Calu3 (cell line): Measurements from ENCODE around the gene NPM1. TPM values are rescaled to one million over a fixed set of nuclear protein-coding genes. Genes with fewer than 3 reads are reported as not detected.
A peak's percentile ranks its signal among the peaks of the same experiment; 100 is the strongest.
"Not testable (repeated sequence)": the region's sequence is repeated elsewhere in the genome, so short reads cannot be mapped to it uniquely, and the experiment has no call there.

Source experiments
- BruUV-seq: library from RNA; stranded (reverse); fragments of 400-500 nt; replicated peaks from 2 replicates; lab custom pipeline; 2021; lab: Mats Ljungman, UMichigan
- CTCF ChIA-PET: fragments of 300-600 bp; sonication (Branson Sonifier 250); formaldehyde crosslinking; loops from one replicate; lab custom pipeline; 2022; ENCODE audit warnings: antibody characterized with exemption; lab: Charles Lee
- DNase-seq: peaks from one replicate; pipeline ENCODE4 v3.0.0; 2022
- H3K27ac Mint-ChIP-seq: one replicate; pipeline ENCODE4 v1.8.0; 2022; ENCODE audit warnings: mixed read lengths; ENCODE audit not compliant: unreplicated experiment
- H3K27me3 Mint-ChIP-seq: one replicate; pipeline ENCODE4 v1.8.0; 2022; ENCODE audit warnings: mixed read lengths; ENCODE audit not compliant: unreplicated experiment
- H3K36me3 Mint-ChIP-seq: one replicate; pipeline ENCODE4 v1.8.0; 2022; ENCODE audit warnings: mild to moderate bottlenecking, moderate library complexity, mixed read lengths; ENCODE audit not compliant: insufficient read depth, unreplicated experiment
- H3K4me1 Mint-ChIP-seq: one replicate; pipeline ENCODE4 v1.8.0; 2022; ENCODE audit warnings: mild to moderate bottlenecking, low read depth, mixed read lengths; ENCODE audit not compliant: unreplicated experiment
- H3K4me3 Mint-ChIP-seq: one replicate; pipeline ENCODE4 v1.8.0; 2022; ENCODE audit warnings: mild to moderate bottlenecking, low read depth, moderate library complexity, mixed read lengths; ENCODE audit not compliant: unreplicated experiment
- H3K9me3 Mint-ChIP-seq: one replicate; pipeline ENCODE4 v1.8.0; 2022; ENCODE audit warnings: low read depth, mixed read lengths; ENCODE audit not compliant: unreplicated experiment
- CTCF ChIP-seq: fragments of 200-600 bp; IDR thresholded peaks from one replicate; pipeline ENCODE4 v1.8.0; 2022; ENCODE audit warnings: antibody characterized with exemption; ENCODE audit not compliant: unreplicated experiment
- intact Hi-C: fragments of 100-400 bp; cut with micrococcal nuclease; formaldehyde crosslinking; loops from one replicate; pipeline ENCODE4 v1.10.0; 2022; ENCODE audit not compliant: unreplicated experiment
- total RNA-seq: library from RNA; stranded (reverse); gene quantifications from 2 replicates; pipeline ENCODE4 v1.2.3, GENCODE V29; 2022

The NPM1 gene
- total RNA-seq, 1 experiment from 2014 or later = 1,863 TPM

GRCh38 chr5:171401167-171401947, 13.7 kb downstream of the NPM1 start:
- Mint-ChIP-seq H3K27ac (peak overlapping the region; percentile 39), H3K4me3 (peak overlapping the region; percentile 17), H3K27me3 (no peaks in the 10 kb centered on the region), H3K4me1 (peaks cover 45% of the 10 kb centered on the region), H3K9me3 (no peaks in the 10 kb centered on the region), H3K36me3 (peaks cover 81% of the 10 kb centered on the region)
- BruUV-seq = no TSS peak
- DNase-seq = no peak
- TF ChIP-seq CTCF = no peak
- CTCF ChIA-PET = interaction anchor here (0.7 kb wide), 1 partner anchor 346 kb away, joined by 6 read pairs; no protein-coding TSS in a partner anchor
- intact Hi-C loops = no loop called here

- CTCF ChIA-PET, BruUV-seq, H3K4me3 Mint-ChIP-seq, H3K9me3 Mint-ChIP-seq, H3K27me3 Mint-ChIP-seq, DNase-seq, intact Hi-C loops, H3K27ac Mint-ChIP-seq: not testable (repeated sequence)
- Mint-ChIP-seq H3K4me1 (peaks cover 50% of the 10 kb centered on the region), H3K36me3 (peaks cover 81% of the 10 kb centered on the region)
Observed at GRCh38 chr5:171402751-171403150, 15.1 kb downstream of the NPM1 start.

- peaks cover 44% of the 10 kb centered on the region for H3K4me1 Mint-ChIP-seq
- BruUV-seq = TSS peak; percentile 2
- no peak for DNase-seq
- CTCF ChIA-PET = interaction anchor here (0.5 to 1.5 kb wide), 4 partner anchors 13 to 777 kb away, joined by 3 to 4 read pairs (median 4); no protein-coding TSS in a partner anchor
- no peaks in the 10 kb centered on the region for H3K9me3 Mint-ChIP-seq
- TF ChIP-seq CTCF = no peak
- H3K36me3 Mint-ChIP-seq = peaks cover 81% of the 10 kb centered on the region
- peak overlapping the region; percentile 50 for H3K27ac Mint-ChIP-seq
- intact Hi-C loops = no loop called here
- no peaks in the 10 kb centered on the region for H3K27me3 Mint-ChIP-seq
- H3K4me3 Mint-ChIP-seq = no peak overlapping the region
Observed at GRCh38 chr5:171405615-171406014, 18.0 kb downstream of the NPM1 start.

GRCh38 chr5:171407234-171407633, 19.6 kb downstream of the NPM1 start:
- Mint-ChIP-seq H3K9me3 (no peaks in the 10 kb centered on the region), H3K4me1 (peaks cover 43% of the 10 kb centered on the region), H3K4me3 (peak overlapping the region; percentile 8), H3K36me3 (peaks cover 83% of the 10 kb centered on the region), H3K27ac (peak overlapping the region; percentile 56), H3K27me3 (no peaks in the 10 kb centered on the region)
- TF ChIP-seq CTCF = no peak
- intact Hi-C loops = no loop called here
- DNase-seq = no peak
- CTCF ChIA-PET = interaction anchor here (0.6 kb wide), 1 partner anchor 130 kb away, joined by 4 read pairs; no protein-coding TSS in a partner anchor
- no TSS peak for BruUV-seq
